A673 (cell line): ENCODE data around the gene PARP14.

Experiments used
- CTCF ChIP-seq: fragments of 300-800, 200-600 bp; sonication (generic); conservative IDR thresholded peaks from 2 replicates; pipeline ENCODE4 v1.5.1; 2017; ENCODE audit warnings: low read depth, mild to moderate bottlenecking, antibody characterized with exemption, low read length, moderate library complexity, mixed read lengths
- EZH2 ChIP-seq: fragments of 200-600 bp; sonication (generic); IDR thresholded peaks from 2 replicates; pipeline ENCODE4 v1.6.1; 2017; ENCODE audit warnings: borderline replicate concordance, low read depth, mild to moderate bottlenecking, mixed read lengths, antibody characterized with exemption, low read length; ENCODE audit not compliant: poor library complexity, severe bottlenecking

- no peak for TF ChIP-seq CTCF
- TF ChIP-seq EZH2 = no peak
Measured at GRCh38 chr3:122748347-122748746, 67.7 kb downstream of the PARP14 start.
